Body of pancreas (tissue), 4 donors: ENCODE results near the gene CLUH.

Experiments used
- POLR2A ChIP-seq, 3 donors: fragments of 450-650 bp; IDR thresholded peaks; one replicate each; pipeline ENCODE4 v1.6.1; 2016; ENCODE audit warnings: antibody characterized with exemption in 3 of 3, mild to moderate bottlenecking in 2 of 3
- TF ChIP-seq, protein P1 (sequence below), 7 experiments: fragments of 450-650 bp in 4 of 7; fragments of 200-600 bp in 3 of 7; sonication (generic) in 3 of 7; IDR thresholded peaks; one replicate each; pipeline ENCODE4 v1.5.1; 2016 to 2019; ENCODE audit warnings: antibody characterized with exemption in 7 of 7

DNA sequence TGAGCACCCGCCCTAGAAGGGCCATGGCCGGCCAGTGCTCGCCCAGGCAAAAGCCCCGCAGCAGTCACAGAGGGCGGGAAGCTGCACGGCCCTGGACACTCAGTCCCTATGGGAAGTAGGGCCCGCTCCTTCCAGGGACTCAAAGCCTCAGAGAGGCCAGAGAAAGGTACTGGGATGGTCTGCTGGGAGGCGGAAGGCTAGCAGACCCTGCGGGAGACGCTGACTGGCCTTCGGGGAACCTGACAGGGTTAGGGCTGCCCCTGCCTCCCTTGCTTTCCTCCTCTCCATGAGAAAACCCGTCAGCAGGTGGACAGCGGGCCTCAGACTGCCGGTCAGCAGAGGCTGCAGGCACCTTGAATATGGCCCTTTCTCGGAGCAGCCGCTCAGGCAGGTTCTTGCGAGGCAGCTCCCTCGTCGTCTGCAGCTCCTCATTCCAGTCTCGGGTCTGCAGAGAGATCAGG lies 11.5 kb downstream of the CLUH start:
- TF ChIP-seq, protein P1, sequence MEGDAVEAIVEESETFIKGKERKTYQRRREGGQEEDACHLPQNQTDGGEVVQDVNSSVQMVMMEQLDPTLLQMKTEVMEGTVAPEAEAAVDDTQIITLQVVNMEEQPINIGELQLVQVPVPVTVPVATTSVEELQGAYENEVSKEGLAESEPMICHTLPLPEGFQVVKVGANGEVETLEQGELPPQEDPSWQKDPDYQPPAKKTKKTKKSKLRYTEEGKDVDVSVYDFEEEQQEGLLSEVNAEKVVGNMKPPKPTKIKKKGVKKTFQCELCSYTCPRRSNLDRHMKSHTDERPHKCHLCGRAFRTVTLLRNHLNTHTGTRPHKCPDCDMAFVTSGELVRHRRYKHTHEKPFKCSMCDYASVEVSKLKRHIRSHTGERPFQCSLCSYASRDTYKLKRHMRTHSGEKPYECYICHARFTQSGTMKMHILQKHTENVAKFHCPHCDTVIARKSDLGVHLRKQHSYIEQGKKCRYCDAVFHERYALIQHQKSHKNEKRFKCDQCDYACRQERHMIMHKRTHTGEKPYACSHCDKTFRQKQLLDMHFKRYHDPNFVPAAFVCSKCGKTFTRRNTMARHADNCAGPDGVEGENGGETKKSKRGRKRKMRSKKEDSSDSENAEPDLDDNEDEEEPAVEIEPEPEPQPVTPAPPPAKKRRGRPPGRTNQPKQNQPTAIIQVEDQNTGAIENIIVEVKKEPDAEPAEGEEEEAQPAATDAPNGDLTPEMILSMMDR (IDR thresholded peaks at IDR 0.05), result no peak
- TF ChIP-seq POLR2A (IDR thresholded peaks at IDR 0.05), result no peak
